ENCODE data around the gene HINT2. TPM values are rescaled to one million over a fixed set of nuclear protein-coding genes. Genes with fewer than 3 reads are reported as not detected.

The HINT2 gene
- total RNA-seq, 2 donors from 2014 or later, result 69.2 to 80.9 TPM

GRCh38 chr9:35774907-35775635 lies 39.8 kb downstream of the HINT2 start:
- DNase-seq, result no peak
- no peaks in the 10 kb centered on the region for H3K9me3 Mint-ChIP-seq
- H3K27me3 Mint-ChIP-seq (ENCODE audit: low read depth), result no peaks in the 10 kb centered on the region
- no peaks in the 10 kb centered on the region for H3K36me3 Mint-ChIP-seq (ENCODE audit: insufficient read depth in 2 of 2)
- H3K27ac Mint-ChIP-seq, result no peak overlapping the region
- H3K4me3 Mint-ChIP-seq, result no peak overlapping the region
- ATAC-seq (replicated peaks in 1 of 2), result no peak
- H3K4me1 Mint-ChIP-seq (ENCODE audit: low read depth), result no peaks in the 10 kb centered on the region

GRCh38 chr9:35771943-35772342 lies 42.9 kb downstream of the HINT2 start:
- H3K27ac Mint-ChIP-seq, result no peak overlapping the region
- H3K27me3 Mint-ChIP-seq (ENCODE audit: low read depth), result no peaks in the 10 kb centered on the region
- no peak overlapping the region for H3K4me3 Mint-ChIP-seq
- H3K36me3 Mint-ChIP-seq (ENCODE audit: insufficient read depth in 2 of 2), result no peaks in the 10 kb centered on the region
- no peaks in the 10 kb centered on the region for H3K9me3 Mint-ChIP-seq
- DNase-seq (no peak), ATAC-seq (replicated peaks in 1 of 2) (no peak)
- no peaks in the 10 kb centered on the region for H3K4me1 Mint-ChIP-seq (ENCODE audit: low read depth)

- H3K4me3 Mint-ChIP-seq, result no peak overlapping the region
- no peaks in the 10 kb centered on the region for H3K27me3 Mint-ChIP-seq (ENCODE audit: low read depth)
- H3K9me3 Mint-ChIP-seq, result no peaks in the 10 kb centered on the region
- ATAC-seq (replicated peaks in 1 of 2) (no peak), DNase-seq (no peak)
- no peaks in the 10 kb centered on the region for H3K36me3 Mint-ChIP-seq (ENCODE audit: insufficient read depth in 2 of 2)
- no peak overlapping the region for H3K27ac Mint-ChIP-seq
- H3K4me1 Mint-ChIP-seq (ENCODE audit: low read depth), result no peaks in the 10 kb centered on the region
Measured at GRCh38 chr9:35771534-35771933, 43.3 kb downstream of the HINT2 start.

- DNase-seq, result no peak
- no peaks in the 10 kb centered on the region for H3K9me3 Mint-ChIP-seq
- H3K27ac Mint-ChIP-seq, result no peak overlapping the region
- H3K4me3 Mint-ChIP-seq, result no peak overlapping the region
- H3K36me3 Mint-ChIP-seq (ENCODE audit: insufficient read depth in 2 of 2), result no peaks in the 10 kb centered on the region
- no peaks in the 10 kb centered on the region for H3K4me1 Mint-ChIP-seq (ENCODE audit: low read depth)
- ATAC-seq (replicated peaks in 1 of 2), result no peak
- H3K27me3 Mint-ChIP-seq (ENCODE audit: low read depth), result no peaks in the 10 kb centered on the region
Measured at GRCh38 chr9:35771075-35771433, 43.8 kb downstream of the HINT2 start.

GRCh38 chr9:35769763-35770162 lies 45.1 kb downstream of the HINT2 start:
- DNase-seq (no peak), ATAC-seq (replicated peaks in 1 of 2) (no peak)
- H3K36me3 Mint-ChIP-seq (ENCODE audit: insufficient read depth in 2 of 2), result no peaks in the 10 kb centered on the region
- H3K4me3 Mint-ChIP-seq, result no peak overlapping the region
- H3K27me3 Mint-ChIP-seq (ENCODE audit: low read depth), result no peaks in the 10 kb centered on the region
- H3K9me3 Mint-ChIP-seq, result no peaks in the 10 kb centered on the region
- H3K27ac Mint-ChIP-seq, result no peak overlapping the region
- H3K4me1 Mint-ChIP-seq (ENCODE audit: low read depth), result no peaks in the 10 kb centered on the region

- H3K36me3 Mint-ChIP-seq (ENCODE audit: insufficient read depth in 2 of 2), result peaks cover 0 to 2% of the 10 kb centered on the region in 2 donors
- H3K27ac Mint-ChIP-seq, result no peak overlapping the region
- no peaks in the 10 kb centered on the region for H3K4me1 Mint-ChIP-seq (ENCODE audit: low read depth)
- ATAC-seq (replicated peaks in 1 of 2) (no peak), DNase-seq (no peak)
- no peaks in the 10 kb centered on the region for H3K27me3 Mint-ChIP-seq (ENCODE audit: low read depth)
- H3K4me3 Mint-ChIP-seq, result no peak overlapping the region
- H3K9me3 Mint-ChIP-seq, result no peaks in the 10 kb centered on the region
Measured at GRCh38 chr9:35767458-35767857, 47.4 kb downstream of the HINT2 start.

GRCh38 chr9:35766997-35767396 lies 47.8 kb downstream of the HINT2 start:
- DNase-seq (no peak), ATAC-seq (replicated peaks in 1 of 2) (no peak)
- no peaks in the 10 kb centered on the region for H3K4me1 Mint-ChIP-seq (ENCODE audit: low read depth)
- no peak overlapping the region for H3K4me3 Mint-ChIP-seq
- H3K27ac Mint-ChIP-seq, result no peak overlapping the region
- peaks cover 0 to 2% of the 10 kb centered on the region in 2 donors for H3K36me3 Mint-ChIP-seq (ENCODE audit: insufficient read depth in 2 of 2)
- no peaks in the 10 kb centered on the region for H3K27me3 Mint-ChIP-seq (ENCODE audit: low read depth)
- H3K9me3 Mint-ChIP-seq, result no peaks in the 10 kb centered on the region

- H3K4me3 Mint-ChIP-seq, result no peak overlapping the region
- no peaks in the 10 kb centered on the region for H3K9me3 Mint-ChIP-seq
- H3K4me1 Mint-ChIP-seq (ENCODE audit: low read depth), result peaks cover 15% of the 10 kb centered on the region
- peaks cover 0 to 9% of the 10 kb centered on the region in 2 donors for H3K36me3 Mint-ChIP-seq (ENCODE audit: insufficient read depth in 2 of 2)
- H3K27me3 Mint-ChIP-seq (ENCODE audit: low read depth), result no peaks in the 10 kb centered on the region
- DNase-seq (no peak), ATAC-seq (replicated peaks in 1 of 2) (no peak)
- H3K27ac Mint-ChIP-seq, result no peak overlapping the region
Measured at GRCh38 chr9:35763803-35764202, 51.0 kb downstream of the HINT2 start.

- no peaks in the 10 kb centered on the region for H3K27me3 Mint-ChIP-seq (ENCODE audit: low read depth)
- H3K9me3 Mint-ChIP-seq, result no peaks in the 10 kb centered on the region
- DNase-seq (no peak), ATAC-seq (replicated peaks in 1 of 2) (no peak)
- H3K4me3 Mint-ChIP-seq, result no peak overlapping the region
- peaks cover 21% of the 10 kb centered on the region for H3K4me1 Mint-ChIP-seq (ENCODE audit: low read depth)
- H3K36me3 Mint-ChIP-seq (ENCODE audit: insufficient read depth in 2 of 2), result peaks cover 0 to 9% of the 10 kb centered on the region in 2 donors
- no peak overlapping the region for H3K27ac Mint-ChIP-seq
Measured at GRCh38 chr9:35763181-35763580, 51.7 kb downstream of the HINT2 start.

Other genes with a start within 250 kb of the HINT2 start
- gene TESK1, start 209.8 kb downstream of the HINT2 start, total RNA-seq, result 10 to 100 TPM; 39.9 to 45.5 TPM
- 10 to 100 TPM; 28.7 to 31.9 TPM for gene CD72, start 196.6 kb downstream of the HINT2 start, total RNA-seq
- 10 to 100 TPM; 61.4 to 65.6 TPM for gene SIT1, start 164.1 kb downstream of the HINT2 start, total RNA-seq
- 1,000 to 10,000 TPM; 5,353 to 9,709 TPM for gene RMRP, start 157.0 kb downstream of the HINT2 start, total RNA-seq
- gene CCDC107, start 156.8 kb downstream of the HINT2 start, total RNA-seq, result 10 to 100 TPM in 1 of 2 donors, 1 to 10 TPM in 1; 9.5 to 10.8 TPM
- gene ARHGEF39, start 149.8 kb downstream of the HINT2 start, total RNA-seq, result 10 to 100 TPM; 12.0 to 15.1 TPM
- gene CA9, start 141.1 kb downstream of the HINT2 start, total RNA-seq, result 1 to 10 TPM in 1 of 2 donors, under 1 TPM in 1; 0.65 to 1.6 TPM
- 1 to 10 TPM; 5.4 to 7.8 TPM for gene TPM2, start 125.1 kb downstream of the HINT2 start, total RNA-seq
- 100 to 1,000 TPM; 200 to 235 TPM for gene TLN1, start 82.8 kb downstream of the HINT2 start, total RNA-seq
- gene CREB3, start 82.4 kb downstream of the HINT2 start, total RNA-seq, result 10 to 100 TPM; 30.7 to 33.1 TPM
- gene GBA2, start 65.8 kb downstream of the HINT2 start, total RNA-seq, result 10 to 100 TPM; 37.7 to 38.4 TPM
- 10 to 100 TPM; 32.5 TPM for gene RGP1, start 65.8 kb downstream of the HINT2 start, total RNA-seq
- not detected for gene MSMP, start 60.8 kb downstream of the HINT2 start, total RNA-seq
- 10 to 100 TPM in 1 of 2 donors, 1 to 10 TPM in 1; 6.7 to 11.5 TPM for gene NPR2, start 23.5 kb downstream of the HINT2 start, total RNA-seq
- 1 to 10 TPM; 1.1 to 1.4 TPM for gene SPAG8, start 2.8 kb downstream of the HINT2 start, total RNA-seq
- not detected for gene FAM221B, start 13.7 kb upstream of the HINT2 start, total RNA-seq
- gene TMEM8B, start 14.2 kb upstream of the HINT2 start, total RNA-seq, result 1 to 10 TPM; 8.4 to 9.1 TPM
- not detected for gene OR13J1, start 55.4 kb upstream of the HINT2 start, total RNA-seq
- gene HRCT1, start 91.2 kb upstream of the HINT2 start, total RNA-seq, result not detected
- not detected for gene SPAAR, start 94.4 kb upstream of the HINT2 start, total RNA-seq
- not detected for gene OR2S2, start 143.1 kb upstream of the HINT2 start, total RNA-seq
- 1 to 10 TPM; 6.3 to 6.8 TPM for gene RECK, start 221.9 kb upstream of the HINT2 start, total RNA-seq

Measured in activated T-cell treated with anti-CD3 and anti-CD28 coated beads, Interleukin-2, amount 50 U/mL, for 72 hours (primary cell).